ENCODE measurements around the gene NCR3LG1.

- TF ChIP-seq CTCF (IDR thresholded peaks at IDR 0.05; ENCODE audit: extremely low read depth in 1 of 2, insufficient read depth in 1 of 2, low read depth in 1 of 2, low read length in 2 of 2) (peak in 1 of 2 donors; percentile 11), POLR2A (IDR thresholded peaks at IDR 0.05; ENCODE audit: low read depth, low read length) (no peak), EZH2 (IDR thresholded peaks at IDR 0.05; ENCODE audit: borderline replicate concordance, low read depth, low read length, severe bottlenecking) (no peak), FOS (IDR thresholded peaks at IDR 0.05; ENCODE audit: borderline replicate concordance, insufficient read depth, low read length) (no peak), MAX (IDR thresholded peaks at IDR 0.05; ENCODE audit: insufficient read depth, insufficient read length) (no peak), POLR2AphosphoS5 (IDR thresholded peaks at IDR 0.05; ENCODE audit: insufficient read depth, low read depth, low read length) (no peak), JUN (IDR thresholded peaks at IDR 0.05; ENCODE audit: borderline replicate concordance, insufficient read depth, insufficient read length, low read depth) (no peak), GATA2 (IDR thresholded peaks at IDR 0.05; ENCODE audit: insufficient read depth, insufficient read length, low read depth, low read length) (no peak), MYC (IDR thresholded peaks at IDR 0.05; ENCODE audit: low read depth, low read length) (no peak)
Measured at GRCh38 chr11:17351172-17351509, 459 bp upstream of the NCR3LG1 start.

Measured in endothelial cell of umbilical vein (primary cell).